Germinal center (tissue), 1 donor: Measurements from ENCODE around the gene TCAIM.
"Not testable (repeated sequence)": the region's sequence is repeated elsewhere in the genome, so short reads cannot be mapped to it uniquely, and the experiment has no call there.

Source experiments
- DNase-seq: peaks from one replicate; pipeline ENCODE4 v3.0.0; 2012; ENCODE audit warnings: mixed read lengths, low spot score

Gene TCAIM

DNA sequence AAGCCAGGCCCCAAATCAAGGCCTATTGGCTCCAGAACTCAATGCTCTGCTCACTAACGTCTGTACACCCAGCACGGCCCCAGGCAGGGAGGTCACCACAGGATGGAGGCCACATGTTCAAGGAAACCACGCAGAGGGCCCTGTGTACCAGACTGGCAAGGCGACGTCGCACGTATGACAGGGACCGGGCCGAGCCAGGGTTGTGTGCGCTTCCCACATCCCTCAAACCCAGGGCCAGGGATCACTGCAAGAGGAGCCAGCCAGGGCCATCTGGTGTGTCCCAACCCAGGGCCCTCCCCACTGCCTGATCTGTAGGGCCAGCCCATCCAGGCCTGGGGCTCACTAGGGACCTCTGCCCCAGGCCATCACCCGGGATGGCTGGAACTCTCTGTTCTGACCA is 76.9 kb downstream of the TCAIM start:
- no peak for DNase-seq

DNA sequence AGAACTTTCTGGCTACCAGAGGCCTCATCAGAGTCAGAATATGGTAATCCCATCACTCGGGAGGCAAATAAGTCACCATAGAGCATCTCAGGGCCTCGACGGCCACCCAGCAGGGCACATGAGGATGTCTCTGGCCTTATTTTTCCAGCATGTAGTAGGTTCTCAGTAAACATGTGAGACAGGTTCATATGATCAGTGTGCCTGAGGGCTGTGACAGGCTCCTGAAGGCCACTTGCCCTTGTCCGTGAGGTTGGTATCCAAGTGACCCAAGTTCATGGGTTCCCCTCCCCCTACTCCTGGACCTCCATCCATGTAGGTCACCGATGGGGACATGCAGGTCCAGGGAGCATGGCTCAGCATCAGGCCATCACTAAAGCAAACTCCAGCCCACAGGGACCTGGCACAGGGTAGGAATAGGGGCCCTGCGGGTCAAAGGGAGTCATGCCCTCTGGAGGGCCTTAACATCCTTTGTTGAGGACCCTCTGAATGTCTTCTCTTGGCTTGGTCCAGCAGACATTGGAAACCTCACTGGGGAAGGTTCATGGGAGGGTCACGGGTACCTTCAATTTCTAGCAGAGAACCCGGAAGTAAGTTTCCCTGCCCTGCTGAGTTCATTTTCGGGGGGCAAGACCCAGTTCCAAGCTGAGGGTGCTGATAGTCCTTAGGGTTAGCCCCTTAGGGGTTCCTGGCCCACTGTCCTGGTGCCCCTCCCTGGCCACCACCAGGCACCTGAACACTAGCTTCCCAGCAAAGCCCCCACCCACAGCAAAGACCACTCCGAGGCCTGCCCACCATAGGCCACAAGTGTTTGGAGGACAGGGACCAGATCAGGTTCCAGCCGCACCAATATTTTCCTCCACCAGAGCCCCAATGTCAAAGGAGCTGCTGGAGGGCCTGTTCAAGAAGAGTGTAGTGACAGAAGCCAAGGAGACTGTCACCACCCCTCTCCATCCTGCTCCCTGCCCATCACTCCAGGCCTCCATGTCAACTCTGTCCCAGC is 77.8 kb downstream of the TCAIM start:
- no peak for DNase-seq

DNA sequence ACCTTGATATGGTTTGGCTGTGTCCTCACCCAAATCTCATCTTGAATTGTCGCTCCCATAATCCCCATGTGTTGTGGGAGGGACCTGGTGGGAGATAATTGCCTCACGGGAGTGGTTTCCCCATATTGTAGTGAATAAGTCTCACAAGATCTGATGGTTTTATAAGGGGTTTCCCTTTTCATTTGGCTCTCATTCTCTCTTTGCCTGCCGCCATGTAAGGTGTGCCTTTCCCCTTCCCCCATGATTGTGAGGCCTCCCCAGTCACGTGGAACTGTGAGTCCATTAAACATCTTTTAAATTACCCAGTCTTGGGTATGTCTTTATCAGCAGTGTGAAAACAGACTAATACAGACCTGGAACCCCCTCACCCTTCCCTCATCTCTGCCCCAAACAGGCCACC is 79.6 kb downstream of the TCAIM start:
- not testable (repeated sequence) for DNase-seq

DNA sequence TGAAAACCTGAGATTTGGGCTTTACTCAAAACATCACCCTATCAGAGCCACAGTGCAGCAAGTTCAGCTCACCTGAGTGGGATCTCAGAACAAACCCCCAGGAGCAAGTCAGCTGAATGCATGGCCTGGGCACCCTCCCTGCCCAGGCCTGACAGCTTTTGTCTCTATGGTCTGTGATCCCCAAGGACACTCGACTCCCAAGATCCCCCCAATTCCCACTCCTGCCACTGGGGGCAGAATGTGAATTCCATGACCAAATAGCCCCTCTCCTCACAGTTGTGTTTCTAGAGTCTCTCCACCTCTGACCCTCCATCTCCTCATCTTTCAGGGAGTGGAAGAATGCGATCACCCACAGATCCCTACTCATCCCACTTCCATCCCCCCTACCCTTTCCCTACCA is 80.0 kb downstream of the TCAIM start:
- no peak for DNase-seq

DNA sequence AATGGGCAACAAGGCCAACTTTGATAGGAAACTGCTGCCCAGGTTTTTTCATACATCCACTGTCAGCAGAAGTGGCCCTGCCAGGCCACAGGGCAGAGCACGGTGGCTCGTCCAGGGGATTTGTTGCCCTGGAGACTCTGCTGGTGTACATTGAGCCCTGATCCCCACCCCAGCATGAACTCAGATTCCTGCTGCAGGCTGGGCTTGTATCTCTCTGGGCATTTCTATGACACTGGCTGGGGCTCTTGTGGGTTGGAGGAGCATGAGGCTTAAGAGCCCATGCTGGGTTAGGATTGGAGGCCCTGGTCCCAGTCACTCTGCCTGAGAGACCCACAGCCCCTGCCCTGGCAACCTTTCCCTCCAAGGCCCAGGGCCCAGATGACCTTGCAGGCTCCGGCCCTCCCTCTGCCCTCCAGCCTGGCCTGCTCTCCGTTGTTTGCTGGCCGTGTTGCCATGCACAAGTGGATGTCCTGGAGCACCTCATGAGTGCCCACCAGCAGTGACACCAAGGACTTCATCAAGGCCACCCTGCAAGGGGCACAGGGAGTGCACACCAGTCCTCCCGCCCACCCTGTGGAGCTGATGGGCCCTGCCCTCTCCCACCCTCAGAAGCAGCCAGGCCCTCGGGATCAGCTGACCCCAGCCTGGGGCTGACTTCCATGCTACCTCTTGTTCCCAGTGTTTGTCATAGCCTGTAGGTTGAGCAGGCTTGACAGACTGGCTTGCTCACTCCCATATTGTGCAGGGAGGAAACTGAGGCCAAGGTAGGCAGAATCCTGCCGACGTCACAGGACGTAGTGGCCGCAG is 80.8 kb downstream of the TCAIM start:
- no peak for DNase-seq

DNA sequence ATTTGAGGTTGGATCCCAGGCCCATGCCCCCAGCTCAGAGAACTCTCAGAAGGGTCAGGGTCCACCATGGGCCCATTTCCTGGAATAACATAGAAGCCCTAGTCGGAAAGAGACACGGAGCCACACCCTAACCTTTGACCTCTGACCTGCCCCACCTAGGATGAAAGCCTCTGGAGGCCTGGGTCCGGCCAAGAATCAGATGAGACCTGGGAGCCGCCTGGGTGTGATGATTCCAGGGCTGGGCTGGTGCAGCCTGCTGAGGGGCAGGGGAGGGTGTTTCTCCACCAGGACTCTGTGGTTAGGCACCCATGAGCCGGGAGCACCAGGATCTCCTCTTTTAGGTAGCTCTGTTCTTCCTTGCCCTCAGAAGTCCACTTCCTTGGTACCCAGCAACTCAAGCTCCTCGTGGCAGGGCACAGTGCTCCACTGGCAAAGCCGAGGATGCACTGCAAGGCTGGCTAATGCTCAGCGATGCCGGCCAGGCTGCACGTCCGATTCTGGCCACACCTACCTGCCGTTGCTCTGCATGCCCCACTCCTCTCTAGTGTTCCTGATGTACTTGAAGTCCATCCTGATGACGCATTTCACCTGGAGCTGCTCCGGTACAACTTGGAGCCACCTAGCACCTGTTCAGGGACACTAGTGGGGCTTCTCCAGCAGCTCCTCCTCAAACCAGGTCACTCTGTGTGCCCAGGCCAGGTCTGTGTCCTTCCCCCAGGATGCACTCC is 81.5 kb downstream of the TCAIM start:
- no peak for DNase-seq

DNA sequence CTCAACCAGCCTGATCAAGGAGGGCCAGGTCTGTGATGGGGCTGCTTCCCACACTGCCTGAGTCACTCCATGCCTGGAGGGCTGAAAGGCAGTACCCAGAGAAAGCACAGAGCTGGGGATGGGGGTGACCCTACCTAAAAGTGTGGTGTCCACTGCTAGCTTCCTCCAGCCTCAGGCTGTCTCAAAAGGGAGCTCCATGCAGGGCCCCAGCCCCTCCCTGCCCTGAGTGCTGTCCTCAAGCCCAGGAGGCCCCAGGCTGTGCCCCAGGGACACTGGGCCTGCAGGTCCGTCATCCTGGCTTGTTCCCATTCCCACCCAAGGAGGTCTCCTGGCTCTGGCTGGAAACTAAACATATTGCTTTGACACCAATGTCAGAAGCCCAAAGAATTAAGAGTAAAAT is 82.1 kb downstream of the TCAIM start:
- no peak for DNase-seq

GRCh38 chr3:44421280-44421679 is 82.7 kb downstream of the TCAIM start:
- DNase-seq, result no peak

DNA sequence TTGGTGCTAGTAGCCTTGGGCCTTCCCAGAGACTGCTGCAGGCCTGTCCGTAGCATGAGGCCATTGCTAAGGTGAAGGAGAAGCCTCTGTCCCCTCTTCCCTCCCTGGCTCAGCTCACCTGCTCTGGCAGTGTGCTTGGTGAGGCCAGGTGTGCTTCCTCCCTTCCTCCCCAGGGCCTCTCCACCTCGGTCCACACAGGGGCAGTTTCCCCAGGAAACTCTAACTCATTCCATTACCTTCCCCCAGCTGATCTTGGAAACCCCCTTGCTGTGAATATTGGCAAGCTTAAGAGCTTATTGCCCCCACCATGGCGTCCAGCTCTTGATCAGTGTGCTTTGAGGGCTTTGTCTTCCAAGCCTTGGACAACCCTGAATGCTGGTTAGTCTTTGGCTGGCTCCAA is 86.2 kb downstream of the TCAIM start:
- DNase-seq, result no peak

DNA sequence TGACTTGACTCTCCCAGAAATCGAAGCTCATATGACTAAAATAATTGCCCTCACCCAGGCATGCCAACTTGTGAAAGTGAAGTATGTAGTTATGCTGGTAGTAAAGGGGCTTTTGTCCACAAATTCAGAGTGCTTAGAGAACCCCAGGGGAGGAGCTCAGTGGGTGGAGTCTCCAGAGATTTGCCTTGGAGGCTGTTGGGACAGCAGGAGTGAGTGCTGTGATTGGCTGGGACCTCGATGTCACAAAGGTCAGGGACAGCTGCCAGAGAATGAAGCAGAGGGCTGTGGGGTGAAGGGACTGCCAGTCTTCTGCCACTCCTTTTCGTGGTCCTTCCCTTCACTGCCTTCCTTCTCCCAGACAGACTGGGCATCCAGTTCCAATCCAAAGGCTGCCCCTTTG is 89.1 kb downstream of the TCAIM start:
- DNase-seq, result no peak

DNA sequence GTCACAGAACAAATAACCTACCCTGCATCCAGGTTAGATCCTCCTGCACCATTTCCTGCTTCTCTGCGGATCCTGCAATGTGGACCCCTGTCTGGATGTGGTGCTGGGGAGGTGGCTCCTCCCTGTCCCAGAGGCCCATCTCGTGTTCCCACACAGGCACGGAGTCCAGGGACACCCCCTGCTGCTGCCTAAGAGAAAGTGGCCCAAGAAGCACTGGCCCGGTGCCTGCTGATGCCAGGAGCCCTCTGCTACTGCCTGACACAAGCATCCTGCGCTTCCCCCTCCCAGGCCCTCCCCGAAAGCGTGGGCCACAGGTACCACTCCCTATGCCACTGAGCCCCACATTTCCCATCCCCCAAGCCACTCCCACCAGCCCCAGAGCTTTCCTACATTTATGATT is 90.3 kb downstream of the TCAIM start:
- no peak for DNase-seq

- DNase-seq, result no peak
Measured at GRCh38 chr3:44429459-44429858, 90.9 kb downstream of the TCAIM start.

GRCh38 chr3:44430466-44430865 is 91.9 kb downstream of the TCAIM start:
- DNase-seq, result no peak

GRCh38 chr3:44434834-44435510 is 96.4 kb downstream of the TCAIM start:
- DNase-seq, result no peak

DNA sequence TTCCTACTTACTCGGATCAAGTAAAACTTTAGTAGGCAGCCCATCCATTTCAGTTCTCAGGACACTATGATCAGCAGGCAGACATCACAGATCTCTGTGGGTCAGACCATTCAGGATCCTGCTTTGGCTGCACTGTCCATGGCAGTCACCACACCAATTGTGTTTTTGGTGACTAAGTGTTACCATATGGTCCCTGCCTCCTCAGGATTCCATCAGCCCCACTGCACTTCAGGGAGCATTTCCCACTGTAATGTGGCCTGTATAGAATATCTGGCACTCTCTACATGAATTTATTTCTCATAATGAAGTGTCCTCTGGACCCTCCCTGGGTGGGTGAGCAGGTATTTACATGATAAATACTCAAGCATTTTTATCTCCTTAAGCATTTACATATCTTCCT is 97.6 kb downstream of the TCAIM start:
- DNase-seq, result no peak

DNA sequence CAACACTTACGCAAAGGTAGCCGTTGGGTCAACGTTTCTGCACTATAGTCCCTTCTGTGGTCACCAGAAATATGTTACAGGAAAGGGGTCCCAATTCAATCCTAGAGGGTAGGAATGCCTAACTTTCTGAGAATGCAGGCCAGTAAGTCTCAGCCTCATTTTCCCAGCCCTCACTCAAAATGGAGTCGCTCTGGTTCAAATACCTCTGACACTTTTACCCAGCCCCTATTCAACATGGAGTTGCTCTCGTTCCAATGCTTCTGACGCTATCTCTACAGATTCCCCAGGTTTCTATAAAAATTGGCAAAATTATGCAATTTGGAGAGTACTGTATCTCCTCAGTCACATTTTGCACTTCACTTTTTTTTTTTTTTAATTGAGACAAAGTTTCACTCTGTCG is 99.2 kb downstream of the TCAIM start:
- no peak for DNase-seq

- peak; percentile 55 for DNase-seq
Measured at GRCh38 chr3:44439499-44440295, 101.1 kb downstream of the TCAIM start.

DNA sequence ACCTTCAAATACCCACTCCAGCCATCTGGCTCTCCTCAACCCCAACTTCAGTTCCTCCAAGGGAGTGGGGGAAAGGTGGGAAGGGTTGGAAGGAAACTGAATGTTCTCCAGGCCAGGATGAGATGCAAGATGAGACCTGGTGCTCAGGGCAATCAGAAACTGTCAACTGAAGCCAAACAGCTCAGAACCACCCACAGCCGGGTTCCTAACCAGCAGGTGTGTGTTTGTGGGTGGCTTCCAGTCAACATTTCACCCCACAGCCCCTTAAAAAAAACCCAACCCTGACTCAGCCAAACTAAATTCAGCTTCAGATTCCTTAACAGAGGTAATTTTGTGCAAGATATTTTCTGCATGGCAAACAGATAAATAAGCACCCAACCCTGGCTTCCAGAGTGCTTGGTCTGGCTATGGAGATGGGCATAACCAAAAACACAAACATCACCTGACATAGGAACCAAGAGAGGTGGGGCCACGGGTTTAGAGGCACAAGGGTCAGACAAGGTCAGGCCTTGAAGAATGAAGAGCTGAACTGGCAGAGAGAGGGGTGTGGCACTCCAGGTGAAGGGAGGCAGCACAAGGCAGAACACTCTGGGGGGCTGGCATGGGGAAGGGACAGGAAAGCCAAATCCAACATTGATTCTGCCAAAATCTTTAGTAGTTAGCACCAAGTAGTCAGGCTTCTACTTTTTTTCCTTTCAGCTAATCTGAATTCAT is 104.2 kb downstream of the TCAIM start:
- DNase-seq, result peak; percentile 1

- peak; percentile 1 for DNase-seq
Measured at GRCh38 chr3:44444437-44444836, 105.9 kb downstream of the TCAIM start.
